Stimulated activated CD4-positive, alpha-beta T cell treated with anti-CD3 and anti-CD28 coated beads, Interleukin-15, amount 100 ng/mL, for 24 hours (primary cell): ENCODE results near the gene NR4A2.

Source experiments
- DNase-seq: peaks from one replicate; pipeline ENCODE4 v3.0.0-alpha.2; 2020

The NR4A2 gene

DNA sequence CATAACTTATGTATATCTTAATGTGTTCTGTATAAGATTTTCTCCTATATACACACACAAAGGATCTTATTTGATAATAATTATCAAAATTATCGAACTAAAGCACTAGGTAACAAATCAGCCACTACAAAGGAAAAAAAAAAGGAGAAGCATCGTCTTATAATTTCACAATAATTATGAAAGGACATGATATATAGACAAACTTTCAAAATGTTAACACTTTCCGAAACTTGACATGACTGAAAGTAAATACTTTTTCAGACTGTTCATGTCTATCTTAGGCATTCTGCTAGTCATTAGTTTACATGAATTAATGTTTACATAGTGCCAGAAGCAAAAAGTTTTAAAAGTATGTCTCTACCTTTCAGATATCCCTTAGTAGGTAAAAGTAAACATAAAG, 7.3 kb upstream of the NR4A2 start:
- no peak for DNase-seq

DNA sequence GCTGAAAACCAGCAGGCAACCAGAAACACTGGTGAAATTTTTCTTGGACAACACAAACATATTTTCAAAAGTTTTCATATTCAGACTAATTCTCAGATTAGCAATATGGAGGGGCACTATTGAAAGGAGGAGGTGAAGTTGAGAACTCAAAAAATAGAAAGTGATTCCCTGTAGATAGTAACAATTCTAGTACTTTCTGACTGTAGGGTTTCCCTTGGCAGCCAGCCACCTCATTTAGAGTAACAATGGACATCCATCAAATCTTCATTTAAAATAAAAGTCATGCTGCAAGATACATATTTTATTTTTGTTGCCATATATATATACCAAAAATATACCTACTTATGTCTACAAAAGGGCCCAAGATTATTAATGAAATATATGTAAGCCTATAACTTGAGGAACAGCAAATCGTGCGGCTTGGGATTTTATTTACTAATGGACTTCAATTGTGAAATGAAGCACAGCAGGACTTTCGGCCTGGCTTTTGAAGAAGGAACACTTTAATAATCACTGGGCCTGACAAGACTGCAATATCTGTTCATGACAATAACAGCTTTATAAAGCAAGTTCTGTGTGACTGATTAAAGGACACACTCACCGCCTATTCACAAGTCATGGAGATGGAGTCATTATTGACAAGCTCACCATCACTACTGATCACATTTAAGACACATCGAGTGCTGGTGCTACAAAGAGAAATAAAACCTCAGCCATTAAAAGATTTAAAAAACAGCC, 6.8 kb upstream of the NR4A2 start:
- DNase-seq = no peak

DNA sequence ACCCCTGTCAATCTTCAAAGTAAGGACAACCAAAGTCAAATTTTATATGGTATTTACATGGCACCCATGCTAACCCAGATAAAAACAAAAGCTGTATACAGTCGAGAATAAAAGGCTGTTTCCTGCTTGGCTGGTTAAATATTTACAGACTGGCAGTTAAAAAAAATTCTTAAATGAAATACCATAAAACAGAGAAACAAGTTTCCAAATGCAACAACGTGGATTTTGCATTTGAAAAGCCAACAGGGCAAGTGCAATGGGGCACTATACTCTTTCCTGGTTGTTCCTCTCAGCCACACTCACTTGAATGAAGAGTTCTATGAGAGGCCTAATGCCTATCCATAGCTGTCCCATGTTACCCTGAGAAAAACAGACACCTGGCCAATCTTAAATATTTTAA, 6.1 kb upstream of the NR4A2 start:
- no peak for DNase-seq

DNA sequence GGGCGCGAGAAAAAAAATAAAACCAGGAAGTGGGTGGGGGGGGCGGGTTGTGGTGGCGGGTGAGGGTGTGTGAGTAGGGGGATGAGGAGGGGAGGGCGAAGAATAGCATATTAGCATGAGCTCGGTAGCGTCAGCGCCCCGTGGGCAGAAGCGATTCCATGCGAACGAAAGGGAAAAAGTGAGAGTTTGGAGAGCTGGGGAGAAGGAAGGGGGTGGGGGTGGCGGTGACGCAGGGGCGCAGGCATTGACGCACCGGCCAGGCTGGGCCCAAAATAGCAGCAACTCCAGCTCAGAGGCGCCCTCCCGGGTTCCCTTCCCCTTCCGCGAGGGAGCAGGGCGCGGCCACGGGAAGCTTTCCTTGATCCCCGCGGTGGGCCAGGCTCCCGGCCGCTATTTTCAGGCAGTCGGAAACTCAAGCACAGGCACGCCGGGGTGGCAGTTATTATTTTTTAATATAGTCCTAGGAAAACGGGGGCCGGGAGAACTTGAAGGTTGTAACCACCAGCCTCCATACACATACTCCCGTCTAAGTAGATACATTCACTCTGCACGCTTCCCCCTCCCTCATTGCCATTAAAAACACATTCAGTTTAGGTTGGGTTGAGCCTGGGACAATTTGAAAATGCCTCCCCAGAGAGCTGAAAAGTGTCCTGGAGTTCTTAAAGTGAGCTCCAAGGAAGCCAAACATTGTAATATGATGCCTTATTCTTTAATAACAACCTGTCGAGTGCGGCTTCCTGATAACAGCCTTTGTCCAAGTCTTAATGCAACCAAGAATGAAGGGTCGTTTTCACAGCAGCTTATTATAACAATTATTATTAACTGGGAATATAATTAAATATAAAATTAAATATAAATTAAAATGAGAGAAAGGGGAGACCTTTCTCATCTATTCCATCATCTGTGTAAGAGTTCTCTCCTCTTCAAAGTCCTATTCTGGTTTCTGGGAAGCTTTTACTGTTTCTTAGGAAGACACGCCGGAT, 2.3 kb upstream of the NR4A2 start:
- peak; percentile 91 for DNase-seq

DNA sequence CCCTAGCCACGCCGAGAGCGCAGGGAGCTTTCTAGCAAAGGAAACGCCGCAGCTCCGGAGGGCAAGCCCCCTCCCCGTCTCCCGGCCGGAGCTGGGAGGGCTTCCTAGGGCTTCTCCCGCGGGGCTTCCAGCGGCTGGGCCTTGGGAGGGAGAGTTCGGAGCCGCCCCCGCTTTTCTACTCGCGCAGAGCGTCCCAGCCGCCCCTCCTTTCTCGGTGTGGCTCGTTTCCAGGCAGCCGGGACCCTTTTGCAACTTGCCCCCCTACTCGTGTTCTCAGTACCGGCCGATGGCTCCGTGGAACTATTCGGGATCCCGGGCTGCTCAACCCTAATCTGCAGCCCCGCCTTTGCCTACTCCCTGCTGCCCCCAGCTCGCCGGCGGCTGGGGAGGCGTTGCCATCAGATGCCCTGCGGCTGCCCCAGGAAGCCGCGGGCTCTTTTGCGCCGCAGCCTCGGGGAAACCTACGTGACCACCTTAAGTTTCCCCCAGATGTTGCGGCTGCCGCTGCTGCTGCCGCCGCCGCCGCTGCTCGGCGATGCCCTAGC, 1.5 kb upstream of the NR4A2 start:
- DNase-seq = peak; percentile 81

DNA sequence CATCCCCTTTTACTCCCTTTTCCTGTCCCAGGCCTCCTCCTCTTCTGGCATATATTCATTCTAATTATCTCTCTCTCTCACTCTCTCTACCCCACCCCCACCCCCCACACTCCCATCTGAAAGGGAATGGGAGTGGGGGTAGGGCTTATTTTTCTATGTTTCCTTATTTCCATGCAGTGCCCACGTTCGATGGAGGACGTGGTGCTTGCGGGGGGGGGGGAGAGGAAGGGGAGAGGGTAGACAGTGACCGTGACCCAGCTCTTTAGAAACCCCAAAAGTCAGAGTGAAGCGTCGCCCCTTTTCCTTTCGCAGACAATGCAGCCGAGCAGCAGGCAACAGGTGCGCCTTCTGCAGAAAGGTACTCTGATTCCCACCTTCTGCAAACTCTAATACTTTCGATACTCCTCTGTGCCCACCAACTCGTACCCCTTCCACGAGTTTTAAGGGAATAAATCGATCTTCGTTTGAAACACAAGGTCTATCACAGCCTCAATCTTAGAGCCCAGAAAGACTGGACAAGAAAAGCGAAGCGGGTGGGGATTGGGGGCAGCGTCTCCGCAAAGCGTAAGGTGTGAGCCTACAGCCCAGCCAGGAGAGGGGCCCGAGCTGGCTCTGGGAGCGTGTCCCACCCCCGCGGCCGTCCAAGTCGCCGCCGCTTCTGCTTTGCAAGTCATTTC, 891 bp upstream of the NR4A2 start:
- DNase-seq = no peak

DNA sequence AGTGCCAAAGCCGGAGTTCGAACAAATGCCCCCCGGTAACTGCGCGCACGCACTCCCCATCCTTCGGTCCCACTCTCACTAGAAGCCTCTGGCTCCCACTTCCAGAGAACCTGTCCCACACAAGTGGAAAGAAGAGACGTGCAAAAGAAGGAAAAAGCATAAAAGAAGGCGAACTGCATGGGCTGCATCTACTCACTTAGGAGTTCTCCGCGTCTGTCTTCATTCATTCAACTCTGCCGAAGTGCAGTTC, 312 bp downstream of the NR4A2 start:
- no peak for DNase-seq

DNA sequence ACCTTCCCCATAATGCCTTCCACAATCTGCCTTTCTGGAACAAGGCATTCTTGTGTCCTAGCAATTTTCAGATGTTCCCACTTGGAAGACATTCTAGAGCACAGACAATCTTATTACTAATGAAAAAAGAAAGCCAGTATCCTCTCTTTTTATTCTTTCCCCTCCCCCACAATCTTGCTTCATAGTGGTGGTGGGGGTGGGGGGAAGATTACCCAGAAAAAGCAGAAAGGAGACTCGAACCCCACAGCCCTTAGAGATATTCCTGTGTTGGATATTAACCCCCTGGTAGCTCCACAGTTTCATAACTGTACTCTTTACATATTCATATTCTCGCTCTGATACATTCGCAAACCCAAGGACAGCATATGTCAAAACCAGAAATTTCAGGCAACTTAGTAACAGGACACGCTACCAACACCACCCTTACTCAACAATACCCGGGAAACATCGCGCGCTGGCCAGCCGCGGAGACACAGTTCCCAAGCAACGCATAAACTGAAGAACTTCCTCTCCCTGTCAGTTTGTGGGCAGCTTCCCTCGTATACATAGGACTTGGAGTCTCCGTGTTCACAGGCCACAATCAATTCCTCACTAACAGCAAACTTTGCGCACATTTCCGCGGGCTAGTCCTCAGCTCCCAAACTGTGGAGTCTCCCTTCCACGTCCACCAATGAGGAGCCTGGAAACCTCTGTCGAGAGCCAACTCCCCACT, 793 bp downstream of the NR4A2 start:
- DNase-seq = peak; percentile 60

DNA sequence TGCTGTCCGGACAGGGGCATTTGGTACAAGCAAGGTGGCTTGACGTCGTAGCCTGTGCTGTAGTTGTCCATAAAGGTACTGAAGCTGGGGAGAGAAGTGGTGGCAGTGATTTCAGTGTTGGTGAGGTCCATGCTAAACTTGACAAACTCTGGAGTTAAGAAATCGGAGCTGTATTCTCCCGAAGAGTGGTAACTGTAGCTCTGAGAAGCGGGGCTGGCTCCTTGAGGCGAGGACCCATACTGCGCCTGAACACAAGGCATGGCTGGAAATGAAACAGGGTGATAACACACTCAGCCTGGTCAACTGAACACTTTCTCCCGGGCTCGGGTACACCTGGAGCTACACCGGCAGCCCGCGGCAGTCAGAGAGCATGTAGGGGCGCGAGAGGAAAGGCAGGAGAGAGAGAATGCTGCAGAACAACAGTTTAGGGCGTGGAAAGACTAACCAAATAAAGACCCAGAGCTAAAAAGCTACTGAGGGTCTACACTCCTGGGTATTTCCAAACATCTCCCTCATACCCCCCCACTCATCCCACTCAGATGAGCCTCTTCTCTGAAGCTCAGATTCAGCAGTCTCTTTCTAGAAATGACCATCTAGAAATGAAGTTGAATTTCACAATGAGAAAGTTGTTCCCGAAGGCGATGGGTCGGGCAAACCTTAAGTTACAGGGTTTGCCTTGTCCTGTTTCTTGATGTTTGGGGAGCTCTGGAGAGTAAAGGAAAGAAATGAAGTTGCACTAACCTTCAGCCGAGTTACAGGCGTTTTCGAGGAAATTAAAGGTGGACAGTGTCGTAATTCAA, 2.4 kb downstream of the NR4A2 start:
- no peak for DNase-seq

DNA sequence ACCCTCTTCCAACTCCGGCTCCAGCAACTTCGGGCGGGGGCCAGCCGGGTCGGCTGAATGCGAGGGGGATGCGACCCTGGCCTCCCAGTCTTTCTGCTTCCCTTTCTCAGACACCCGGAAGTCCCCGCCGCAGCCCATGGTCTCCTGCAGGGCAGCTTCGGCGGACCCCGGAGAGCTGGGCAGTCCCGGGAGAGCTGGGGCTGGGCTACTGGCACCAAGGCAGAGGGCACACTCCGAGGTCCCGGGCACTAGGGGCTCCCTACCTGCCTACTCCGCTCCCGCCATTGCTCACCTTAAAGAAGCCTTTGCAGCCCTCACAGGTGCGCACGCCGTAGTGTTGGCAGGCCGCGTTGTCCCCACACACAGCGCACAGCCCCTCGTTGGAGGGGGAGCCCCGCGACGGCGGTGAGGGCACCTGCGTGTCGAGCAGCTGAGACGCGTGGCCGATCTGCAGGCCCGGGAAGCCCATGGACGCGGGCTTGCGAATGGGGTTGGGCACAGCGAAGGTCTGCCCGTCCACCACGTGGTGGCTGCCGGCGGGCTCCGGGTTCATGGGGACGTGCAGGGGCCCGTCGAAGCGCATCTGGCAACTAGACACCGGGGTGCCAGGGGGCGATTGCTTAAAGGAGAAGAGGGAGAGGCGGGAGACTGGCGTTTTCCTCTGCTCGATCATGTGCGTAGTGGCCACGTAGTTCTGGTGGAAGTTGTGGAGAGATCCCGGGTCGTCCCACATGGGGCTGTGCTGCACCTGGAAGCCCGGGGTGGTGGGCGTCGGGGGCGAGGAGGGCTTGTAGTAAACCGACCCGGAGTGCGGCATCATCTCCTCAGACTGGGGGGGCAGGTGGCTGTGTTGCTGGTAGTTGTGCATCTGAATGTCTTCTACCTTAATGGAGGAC, 3.2 kb downstream of the NR4A2 start:
- DNase-seq = no peak

DNA sequence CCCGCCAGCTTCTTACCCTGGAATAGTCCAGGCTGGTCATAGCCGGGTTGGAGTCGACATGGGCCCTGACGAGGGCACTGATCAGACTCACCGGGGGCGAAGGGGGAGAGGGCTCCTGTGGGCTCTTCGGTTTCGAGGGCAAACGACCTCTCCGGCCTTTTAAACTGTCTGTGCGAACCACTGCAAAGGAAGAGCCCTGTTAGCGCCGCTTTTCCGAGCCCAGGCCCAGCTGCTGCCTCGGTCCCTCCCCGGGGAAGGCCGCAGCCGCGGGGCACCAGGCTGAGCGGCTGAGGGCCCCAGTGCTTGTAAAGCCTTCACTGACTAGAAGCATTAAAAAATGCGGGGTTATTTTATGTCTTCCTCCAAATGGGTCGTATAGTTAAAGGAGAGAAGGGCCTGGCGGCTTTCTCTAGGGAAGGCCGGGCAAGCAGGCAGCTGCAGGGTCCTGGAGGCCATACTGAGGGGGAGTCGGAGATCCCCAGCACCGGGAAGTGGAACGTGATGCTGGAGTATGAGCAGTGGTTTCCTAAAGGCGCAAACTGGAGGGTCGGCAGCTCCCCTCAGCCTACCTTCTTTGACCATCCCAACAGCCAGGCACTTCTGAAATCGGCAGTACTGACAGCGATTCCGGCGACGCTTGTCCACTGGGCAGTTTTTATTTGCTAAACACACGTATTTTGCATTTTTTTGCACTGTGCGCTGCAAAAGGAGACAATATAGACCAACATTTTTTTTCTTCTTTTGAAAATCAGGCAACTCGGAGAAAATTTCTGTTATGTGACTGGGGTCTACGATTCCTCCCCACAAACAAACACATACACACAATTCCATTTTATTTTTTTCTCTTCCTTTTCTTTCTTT, 4.5 kb downstream of the NR4A2 start:
- no peak for DNase-seq

DNA sequence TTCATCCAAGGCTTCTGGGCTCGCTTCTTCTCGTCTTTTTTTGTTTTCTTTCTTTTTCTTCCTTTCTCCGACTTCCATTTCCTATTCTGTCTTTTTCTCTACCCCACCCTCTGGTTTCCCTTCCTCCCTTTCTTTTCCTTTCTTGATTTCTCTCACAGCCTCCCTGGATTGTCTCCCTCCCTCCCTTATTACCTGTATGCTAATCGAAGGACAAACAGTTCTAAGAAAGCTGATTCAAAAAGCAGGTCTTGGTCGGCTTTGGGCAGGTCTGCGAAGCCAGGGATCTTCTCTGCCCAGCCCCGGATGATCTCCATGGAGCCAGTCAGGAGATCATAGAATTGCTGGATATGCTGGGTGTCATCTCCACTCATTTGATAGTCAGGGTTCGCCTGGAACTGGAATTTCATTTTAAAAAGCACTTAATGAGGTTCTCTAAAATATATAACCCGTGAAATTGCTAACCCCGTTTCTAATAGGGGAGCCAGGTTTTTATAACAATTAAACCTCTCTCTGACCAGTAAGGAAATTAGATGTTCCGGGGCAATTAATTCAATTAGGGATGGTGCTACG, 5.9 kb downstream of the NR4A2 start:
- no peak for DNase-seq

DNA sequence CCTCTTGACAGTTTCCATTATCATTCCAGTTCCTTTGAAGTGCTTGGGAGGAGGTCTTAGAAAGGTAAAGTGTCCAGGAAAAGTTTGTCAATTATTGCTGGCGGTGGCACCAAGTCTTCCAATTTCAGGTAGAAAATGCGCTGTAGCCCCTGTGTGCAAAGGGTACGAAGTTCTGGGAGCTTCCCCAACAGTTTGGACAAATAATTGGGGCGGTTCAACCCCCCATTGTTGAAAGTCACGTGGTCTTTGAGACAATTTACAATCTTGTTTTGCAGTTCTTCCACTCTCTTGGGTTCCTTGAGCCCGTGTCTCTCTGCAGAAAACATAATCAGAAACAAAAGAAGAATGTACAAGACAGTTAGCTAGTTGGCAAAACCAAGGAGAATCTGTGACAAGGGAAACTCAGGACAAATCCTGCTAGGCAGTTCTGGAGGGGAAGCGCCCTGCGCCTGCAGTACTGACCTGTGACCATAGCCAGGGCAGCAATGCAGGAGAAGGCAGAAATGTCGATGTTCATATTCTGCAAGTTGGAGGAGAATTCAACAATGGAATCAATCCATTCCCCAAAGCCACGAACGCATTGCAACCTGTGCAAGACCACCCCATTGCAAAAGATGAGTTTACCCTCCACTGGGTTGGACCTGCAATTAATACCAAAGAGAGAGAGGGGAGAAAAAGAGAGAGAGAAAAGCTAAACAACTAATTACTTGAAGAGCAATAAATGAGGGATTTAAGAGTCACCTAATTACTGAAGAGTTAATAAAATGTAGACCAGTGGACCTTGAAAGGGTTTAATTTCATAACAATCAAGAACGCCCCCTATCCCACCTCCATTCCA, 6.6 kb downstream of the NR4A2 start:
- DNase-seq = no peak

DNA sequence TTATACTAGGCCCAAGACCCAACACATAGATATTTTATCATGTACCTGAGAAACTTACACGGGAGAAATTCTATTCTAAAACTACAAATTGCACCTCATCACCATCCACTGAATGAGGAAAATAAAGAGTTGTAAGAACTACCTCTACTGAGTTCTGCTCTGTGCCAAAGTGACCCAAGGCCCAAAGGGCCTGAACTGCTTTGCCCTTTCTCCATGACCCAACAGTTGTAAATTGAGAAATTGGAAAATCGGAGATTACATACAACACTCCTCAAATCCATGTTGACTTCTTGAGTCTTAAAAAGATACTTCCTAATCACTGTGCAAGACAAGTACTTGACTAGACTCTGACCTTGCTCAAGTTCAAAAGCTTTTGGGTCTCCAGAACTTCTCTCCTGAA, 8.8 kb downstream of the NR4A2 start:
- DNase-seq = no peak

DNA sequence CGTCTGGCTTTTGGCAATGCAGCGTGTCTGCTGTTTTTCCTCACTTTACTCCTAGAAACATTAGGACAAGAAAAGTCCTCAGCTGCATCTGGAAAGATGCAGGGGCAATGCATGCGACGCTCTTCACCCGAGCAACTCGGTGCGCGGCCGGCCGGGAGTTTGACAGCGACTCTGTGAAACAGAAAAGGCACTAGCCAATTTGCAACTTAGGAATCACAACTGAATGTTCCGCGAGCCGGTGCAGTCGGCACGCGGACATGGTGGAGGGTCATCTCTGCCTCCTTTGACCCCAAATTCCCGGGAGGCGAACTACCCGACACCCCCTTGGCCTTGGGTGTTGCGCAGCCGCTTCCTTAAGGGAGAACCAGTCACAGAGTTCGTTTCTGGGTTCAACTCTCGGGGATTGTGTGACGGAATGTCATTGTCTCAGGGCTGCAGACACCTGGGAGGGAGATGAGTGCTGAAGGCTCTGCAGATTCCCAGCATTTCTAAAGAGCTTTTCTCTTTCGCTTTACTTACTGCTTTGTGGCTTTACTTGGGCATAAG, 9.8 kb downstream of the NR4A2 start:
- peak; percentile 30 for DNase-seq

DNA sequence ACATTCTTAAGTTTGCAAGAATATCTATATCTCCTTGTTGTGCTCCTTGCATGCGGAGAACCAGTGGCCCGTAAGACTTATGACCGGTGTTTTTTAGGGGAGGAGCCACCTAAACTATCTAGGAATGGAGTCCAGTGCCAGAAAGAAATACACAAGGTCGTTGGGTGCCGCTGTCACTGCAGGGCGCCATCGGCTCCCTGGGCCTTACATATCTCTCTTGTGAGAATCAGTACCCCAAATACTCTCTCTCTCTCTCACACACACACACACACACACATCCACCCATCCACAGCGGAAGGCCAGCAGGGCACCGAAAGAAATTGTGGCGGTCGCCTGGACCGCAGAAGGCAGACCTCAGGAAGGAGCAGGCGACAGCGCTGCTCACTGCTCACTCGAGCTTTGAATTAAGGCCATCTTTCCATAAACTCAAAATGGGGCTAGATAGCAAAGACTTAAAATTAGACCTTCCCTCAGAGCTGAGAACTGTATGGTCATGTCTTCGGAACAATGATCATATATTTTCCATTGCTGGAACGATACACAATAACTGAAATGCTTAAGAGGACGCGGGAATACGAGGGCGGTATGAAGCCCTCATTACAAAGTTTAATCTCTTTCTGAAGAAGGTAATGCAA, 10.4 kb downstream of the NR4A2 start:
- peak; percentile 29 for DNase-seq

DNA sequence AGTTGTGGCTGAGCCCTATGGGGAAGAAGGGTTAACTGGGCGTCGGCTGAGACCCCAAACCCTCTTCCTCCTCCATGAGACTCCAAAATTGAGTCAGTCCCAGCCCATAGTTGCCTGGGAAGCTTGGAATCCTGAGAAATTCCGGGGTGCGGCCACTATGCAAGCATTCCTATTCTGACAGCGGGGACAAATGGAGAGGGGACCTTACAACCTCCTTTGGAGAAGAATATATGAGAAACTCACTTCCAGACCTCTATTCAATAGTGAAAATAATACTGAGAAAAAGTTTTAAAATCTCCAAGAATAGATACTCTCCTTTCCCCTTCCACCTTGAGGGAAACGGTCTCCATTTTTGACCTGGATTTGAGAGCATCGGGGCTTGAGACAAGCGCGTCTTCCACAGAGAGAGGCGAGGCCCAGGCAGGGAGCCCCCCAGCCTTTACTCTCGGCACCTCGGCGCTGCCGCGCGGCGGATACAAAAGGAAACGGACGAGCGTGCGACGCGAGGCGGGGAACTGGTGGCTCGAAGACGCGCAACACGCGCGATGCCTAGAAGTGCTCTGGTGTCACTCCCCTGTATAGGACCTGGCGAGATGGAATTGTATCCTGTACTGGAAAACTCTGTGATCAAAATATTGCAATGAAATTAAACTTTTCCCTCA, 11.1 kb downstream of the NR4A2 start:
- peak; percentile 54 for DNase-seq
